Activated T-cell treated with anti-CD3 and anti-CD28 coated beads, Interleukin-2, amount 50 U/mL, for 48 hours (primary cell): Measurements from ENCODE around the gene PRKCA.
"Not testable (repeated sequence)": the region's sequence is repeated elsewhere in the genome, so short reads cannot be mapped to it uniquely, and the experiment has no call there.

Experiments
- DNase-seq, 2 experiments: peaks; one replicate each; pipeline ENCODE4 v3.0.0-alpha.2; 2020

PRKCA gene

GRCh38 chr17:66301864-66302741 lies at the start of gene PRKCA:
Gene PRKCA, plus strand, starts transcription at chr17:66302613.
- DNase-seq: peak; percentile 77 to 84

- DNase-seq: not testable (repeated sequence)
Measured at GRCh38 chr17:66253458-66253857, 49.0 kb upstream of the PRKCA start.

GRCh38 chr17:66255112-66255511 lies 47.3 kb upstream of the PRKCA start:
- DNase-seq: no peak

GRCh38 chr17:66255527-66255971 lies 46.9 kb upstream of the PRKCA start:
- peak in 1 of 2 experiments; percentile 26 for DNase-seq

- no peak for DNase-seq
Measured at GRCh38 chr17:66260275-66260674, 42.1 kb upstream of the PRKCA start.

- DNase-seq: no peak
Measured at GRCh38 chr17:66260688-66261087, 41.7 kb upstream of the PRKCA start.

- no peak for DNase-seq
Measured at GRCh38 chr17:66262767-66263166, 39.6 kb upstream of the PRKCA start.

GRCh38 chr17:66264696-66265095 lies 37.7 kb upstream of the PRKCA start:
- no peak for DNase-seq

GRCh38 chr17:66268247-66268927 lies 34.0 kb upstream of the PRKCA start:
- DNase-seq: no peak

GRCh38 chr17:66270106-66270505 lies 32.3 kb upstream of the PRKCA start:
- no peak for DNase-seq

GRCh38 chr17:66271512-66271911 lies 30.9 kb upstream of the PRKCA start:
- no peak for DNase-seq

- DNase-seq: no peak
Measured at GRCh38 chr17:66272811-66273585, 29.4 kb upstream of the PRKCA start.

GRCh38 chr17:66273586-66273848 lies 28.9 kb upstream of the PRKCA start:
- DNase-seq: no peak

- DNase-seq: no peak
Measured at GRCh38 chr17:66275651-66276050, 26.8 kb upstream of the PRKCA start.

GRCh38 chr17:66276328-66276937 lies 26.0 kb upstream of the PRKCA start:
- no peak for DNase-seq

- no peak for DNase-seq
Measured at GRCh38 chr17:66277191-66277590, 25.2 kb upstream of the PRKCA start.

- DNase-seq: no peak
Measured at GRCh38 chr17:66281661-66282369, 20.6 kb upstream of the PRKCA start.

GRCh38 chr17:66283296-66283934 lies 19.0 kb upstream of the PRKCA start:
- no peak for DNase-seq

GRCh38 chr17:66283971-66284370 lies 18.4 kb upstream of the PRKCA start:
- no peak for DNase-seq

GRCh38 chr17:66285149-66285548 lies 17.3 kb upstream of the PRKCA start:
- no peak for DNase-seq

GRCh38 chr17:66287911-66288310 lies 14.5 kb upstream of the PRKCA start:
- DNase-seq: no peak
